SU-DHL-6 (cell line): Measurements from ENCODE around the gene ZNF768.

Experiments
- CTCF ChIP-seq: fragments of 200-600 bp; sonication (generic); IDR thresholded peaks from one replicate; pipeline ENCODE4 v1.5.1; 2017; ENCODE audit warnings: antibody characterized with exemption, mild to moderate bottlenecking, low read length, moderate library complexity; ENCODE audit not compliant: insufficient read depth, poor library complexity, severe bottlenecking
- EZH2phosphoT487 ChIP-seq: fragments of 200-600 bp; sonication (generic), shearing (Covaris generic); conservative IDR thresholded peaks from 2 replicates; pipeline ENCODE4 v1.6.1; 2018; ENCODE audit warnings: mild to moderate bottlenecking, antibody characterized with exemption, low read length, moderate library complexity, mixed read lengths

GRCh38 chr16:30518552-30518951, 7.8 kb downstream of the ZNF768 start:
- no peak for TF ChIP-seq EZH2phosphoT487
- no peak for TF ChIP-seq CTCF
